AG04450 (cell line): ENCODE data around the gene RCC1. TPM values are rescaled to one million over a fixed set of nuclear protein-coding genes. Genes with fewer than 3 reads are reported as not detected.
"Not testable (repeated sequence)": the region's sequence is repeated elsewhere in the genome, so short reads cannot be mapped to it uniquely, and the experiment has no call there.

Experiments
- CTCF ChIA-PET: fragments of 300-600, 350-600 bp; formaldehyde crosslinking; extraction: SDS; loops from one replicate; lab custom pipeline; 2022; ENCODE audit warnings: antibody characterized with exemption, inconsistent platforms; lab: Charles Lee
- POLR2A ChIA-PET: fragments of 350-600 bp; formaldehyde crosslinking; extraction: SDS; loops from one replicate; lab custom pipeline; 2021; ENCODE audit warnings: antibody characterized with exemption, inconsistent platforms; lab: Yijun Ruan, JAX
- DNase-seq: peaks from one replicate; pipeline ENCODE4 v3.0.0-alpha.2; 2011; ENCODE audit warnings: low read depth, low spot score
- H3K27ac ChIP-seq: one replicate; pipeline ENCODE4 v1.5.1; 2012; ENCODE audit warnings: low read depth, low read length, control low read depth
- H3K27me3 ChIP-seq: one replicate; pipeline ENCODE4 v1.6.0; 2012; ENCODE audit warnings: low read length; ENCODE audit not compliant: control insufficient read depth, insufficient read depth
- H3K4me3 ChIP-seq: 2 replicates; pipeline ENCODE4 v1.5.1; 2011; ENCODE audit warnings: mild to moderate bottlenecking, low read depth, low read length, control low read depth
- H3K9me3 ChIP-seq: 2 replicates; pipeline ENCODE4 v1.5.1; 2012; ENCODE audit warnings: low read length; ENCODE audit not compliant: control insufficient read depth, insufficient read depth
- polyA plus RNA-seq: library from polyadenylated mRNA; depleted of rRNA; stranded (reverse); fragments of >200 nt; gene quantifications from 2 replicates; pipeline ENCODE4 v1.2.3, GENCODE V29; 2011
- TF ChIP-seq, protein P1 (sequence below): IDR thresholded peaks from 2 replicates; pipeline ENCODE4 v1.5.1; 2011; ENCODE audit warnings: low read depth, low read length, control low read depth, inconsistent platforms

The RCC1 gene
- polyA plus RNA-seq, 1 experiment: 22.4 TPM

DNA sequence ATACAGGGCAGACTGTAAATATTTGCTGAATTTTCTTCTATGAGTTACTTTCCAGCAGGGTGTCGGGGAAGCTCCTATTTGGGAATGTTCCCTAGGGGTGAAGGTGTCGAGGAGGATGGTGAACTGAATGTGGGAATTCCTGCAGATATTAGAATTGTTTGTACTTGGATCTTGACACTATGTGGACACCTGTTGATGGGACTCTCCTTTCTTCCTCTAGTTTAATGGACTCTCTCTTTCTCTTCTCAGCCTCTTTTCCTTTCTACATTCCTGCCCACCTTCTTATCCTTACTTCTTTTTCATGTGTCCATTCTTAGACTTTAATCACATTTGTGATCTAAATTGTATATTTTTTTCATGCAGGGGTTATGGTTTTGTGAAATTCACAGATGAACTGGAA lies 61.1 kb downstream of the RCC1 start:
- POLR2A ChIA-PET: interaction anchor here (0.7 kb wide), 1 partner anchor 10 kb away, joined by 4 read pairs; no protein-coding TSS in a partner anchor
- TF ChIP-seq, protein P1, sequence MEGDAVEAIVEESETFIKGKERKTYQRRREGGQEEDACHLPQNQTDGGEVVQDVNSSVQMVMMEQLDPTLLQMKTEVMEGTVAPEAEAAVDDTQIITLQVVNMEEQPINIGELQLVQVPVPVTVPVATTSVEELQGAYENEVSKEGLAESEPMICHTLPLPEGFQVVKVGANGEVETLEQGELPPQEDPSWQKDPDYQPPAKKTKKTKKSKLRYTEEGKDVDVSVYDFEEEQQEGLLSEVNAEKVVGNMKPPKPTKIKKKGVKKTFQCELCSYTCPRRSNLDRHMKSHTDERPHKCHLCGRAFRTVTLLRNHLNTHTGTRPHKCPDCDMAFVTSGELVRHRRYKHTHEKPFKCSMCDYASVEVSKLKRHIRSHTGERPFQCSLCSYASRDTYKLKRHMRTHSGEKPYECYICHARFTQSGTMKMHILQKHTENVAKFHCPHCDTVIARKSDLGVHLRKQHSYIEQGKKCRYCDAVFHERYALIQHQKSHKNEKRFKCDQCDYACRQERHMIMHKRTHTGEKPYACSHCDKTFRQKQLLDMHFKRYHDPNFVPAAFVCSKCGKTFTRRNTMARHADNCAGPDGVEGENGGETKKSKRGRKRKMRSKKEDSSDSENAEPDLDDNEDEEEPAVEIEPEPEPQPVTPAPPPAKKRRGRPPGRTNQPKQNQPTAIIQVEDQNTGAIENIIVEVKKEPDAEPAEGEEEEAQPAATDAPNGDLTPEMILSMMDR: no peak
- DNase-seq: no peak
- no peaks in the 10 kb centered on the region for H3K27me3 ChIP-seq
- H3K4me3 ChIP-seq: no peak overlapping the region
- CTCF ChIA-PET: no interaction called here
- no peak overlapping the region for H3K27ac ChIP-seq
- H3K9me3 ChIP-seq: no peaks in the 10 kb centered on the region

DNA sequence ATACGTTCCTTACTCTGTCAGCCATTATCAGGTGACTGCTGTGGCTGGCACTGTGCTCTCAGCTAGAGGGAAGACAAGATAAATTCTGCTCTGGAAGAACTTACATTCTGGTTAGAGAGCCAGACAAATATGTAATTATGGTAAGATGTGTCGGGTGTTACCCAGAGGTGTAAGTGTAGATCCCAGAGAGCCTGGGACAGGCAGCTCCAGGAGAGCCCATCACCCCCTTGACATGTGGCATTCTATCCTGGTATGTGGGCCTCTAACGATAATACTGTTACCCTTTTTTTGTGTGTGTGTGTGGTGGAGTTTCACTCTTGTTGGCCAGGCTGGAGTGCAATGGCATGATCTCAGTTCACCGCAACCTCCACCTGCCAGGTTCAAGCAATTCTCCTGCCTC lies 66.1 kb downstream of the RCC1 start:
- no peak overlapping the region for H3K4me3 ChIP-seq
- ChIA-PET POLR2A (interaction anchor here (5.9 kb wide), 1 partner anchor 9 kb away, joined by 38 read pairs; no protein-coding TSS in a partner anchor), CTCF (no interaction called here)
- no peak for DNase-seq
- H3K9me3 ChIP-seq: no peaks in the 10 kb centered on the region
- TF ChIP-seq, protein P1: no peak
- H3K27ac ChIP-seq: no peak overlapping the region
- no peaks in the 10 kb centered on the region for H3K27me3 ChIP-seq

DNA sequence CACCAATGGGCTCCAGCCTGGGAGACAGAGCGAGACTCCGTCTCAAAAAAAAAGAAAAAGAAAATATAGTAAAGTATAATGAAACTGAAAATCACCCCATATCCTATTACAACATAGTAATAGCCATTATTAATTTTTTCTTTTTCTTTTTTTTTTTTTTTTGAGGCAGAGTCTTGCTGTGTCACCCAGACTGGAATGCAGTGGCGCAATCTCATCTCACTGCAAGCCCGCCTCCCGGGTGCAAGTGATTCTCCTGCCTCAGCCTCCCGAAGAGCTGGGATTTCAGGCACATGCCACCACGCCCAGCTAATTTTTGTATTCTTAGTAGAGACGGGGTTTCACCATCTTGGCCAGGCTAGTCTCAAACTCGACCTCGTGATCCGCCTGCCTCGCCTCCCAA lies 67.0 kb downstream of the RCC1 start:
- H3K27ac ChIP-seq, H3K27me3 ChIP-seq, H3K4me3 ChIP-seq, DNase-seq, H3K9me3 ChIP-seq: not testable (repeated sequence)
- ChIA-PET POLR2A (interaction anchor here (0.7 to 5.9 kb wide), 2 partner anchors 8 to 284 kb away, joined by 6 to 38 read pairs; no protein-coding TSS in a partner anchor), CTCF (interaction anchor here (1.3 kb wide), 1 partner anchor 324 kb away, joined by 4 read pairs; no protein-coding TSS in a partner anchor)

DNA sequence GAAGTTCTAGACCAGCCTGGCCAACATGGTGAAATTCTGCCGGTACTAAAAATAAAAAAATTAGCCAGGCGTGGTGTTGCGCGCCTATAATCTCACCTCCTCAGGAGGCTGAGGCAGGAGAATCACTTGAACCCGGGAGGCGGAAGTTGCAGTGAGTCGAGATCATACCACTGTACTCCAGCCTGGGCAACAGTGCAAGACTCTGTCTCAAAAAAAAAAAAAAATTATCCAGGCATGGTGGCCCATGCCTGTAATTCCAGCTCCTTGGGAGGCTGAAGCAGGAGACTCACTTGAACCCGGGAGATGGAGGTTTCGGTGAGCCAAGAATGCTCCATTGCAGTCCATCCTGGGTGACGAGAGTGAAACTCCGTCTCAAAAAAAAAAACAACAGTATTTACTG lies 67.7 kb downstream of the RCC1 start:
- Histone ChIP-seq H3K27me3 (no peaks in the 10 kb centered on the region), H3K9me3 (no peaks in the 10 kb centered on the region), H3K4me3 (no peak overlapping the region), H3K27ac (no peak overlapping the region)
- ChIA-PET POLR2A (interaction anchor here (0.7 to 5.9 kb wide), 2 partner anchors 8 to 284 kb away, joined by 6 to 38 read pairs; no protein-coding TSS in a partner anchor), CTCF (interaction anchor here (1.3 kb wide), 1 partner anchor 325 kb away, joined by 4 read pairs; no protein-coding TSS in a partner anchor)
- TF ChIP-seq, protein P1: no peak
- no peak for DNase-seq

DNA sequence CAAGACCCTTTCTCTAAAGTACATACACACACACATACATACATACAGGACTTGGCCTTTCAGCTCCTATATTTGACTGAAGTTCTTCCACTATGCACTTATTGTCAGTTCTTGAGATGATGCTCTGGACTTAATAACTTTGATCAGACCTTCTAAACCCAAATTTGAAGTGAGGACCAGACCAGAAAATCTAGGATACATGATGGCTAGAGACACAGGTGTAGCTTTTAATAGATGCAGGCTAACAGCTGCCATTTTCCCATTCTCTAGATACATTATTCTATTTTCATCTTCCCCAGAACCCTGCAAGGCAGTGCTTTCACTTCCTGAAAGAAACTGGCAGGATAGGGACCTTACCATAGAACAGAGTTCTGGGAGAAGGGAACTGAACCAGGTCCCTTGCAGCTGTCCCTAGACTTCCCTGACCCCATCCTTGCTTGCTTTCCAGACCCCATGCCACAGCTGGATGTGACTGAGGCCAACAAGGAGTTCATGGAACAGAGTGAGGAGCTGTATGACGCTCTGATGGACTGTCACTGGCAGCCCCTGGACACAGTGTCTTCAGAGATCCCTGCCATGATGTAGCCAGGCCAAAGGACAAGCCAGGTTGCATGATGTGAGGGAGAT lies 71.3 kb downstream of the RCC1 start:
- no peaks in the 10 kb centered on the region; the same call in 1 of the 2 replicates for H3K9me3 ChIP-seq
- H3K27me3 ChIP-seq: no peaks in the 10 kb centered on the region
- no peak overlapping the region for H3K27ac ChIP-seq
- DNase-seq: no peak
- TF ChIP-seq, protein P1: no peak
- no peak overlapping the region for H3K4me3 ChIP-seq
- POLR2A ChIA-PET: interaction anchor here (0.6 to 0.7 kb wide), 2 partner anchors 10 to 26 kb away, joined by 3 to 4 read pairs; no protein-coding TSS in a partner anchor
- CTCF ChIA-PET: no interaction called here
